Adipose tissue (tissue), 3 donors: Measurements from ENCODE around the gene BECN2. TPM values are rescaled to one million over a fixed set of nuclear protein-coding genes. Genes with fewer than 3 reads are reported as not detected.
"Not testable (repeated sequence)": the region's sequence is repeated elsewhere in the genome, so short reads cannot be mapped to it uniquely, and the experiment has no call there.

ENCODE experiments used
- H3K27ac ChIP-seq: one replicate; pipeline ENCODE4 v1.5.1; 2013; ENCODE audit warnings: low read depth, low read length
- WGBS, 3 donors: extraction: QIAGEN DNeasy Blood & Tissue Kit; methylation state at CpG; one replicate each; pipeline ENCODE4 v1.1.7; 2013; 5-methylcytosine and 5-hydroxymethylcytosine counted together
- polyA plus RNA-seq, 3 donors: library from polyadenylated mRNA; stranded (reverse); fragments of 200-250 nt; gene quantifications; one replicate each; pipeline ENCODE4 v1.2.3, GENCODE V29; 2013
- donor health status: healthy with polysubstance abuse.
- donor health status: Bipolar disorder and iron deficiency.
- donor health status: healthy.

Gene BECN2
- polyA plus RNA-seq, 3 donors, result not detected

- 42 to 70% (median 45%) methylated on average over 4 of the region's 4 CpGs for WGBS, 3 donors
- no peak overlapping the region for H3K27ac ChIP-seq
These were observed 11.0 kb downstream of the BECN2 start for GRCh38 chr1:241968611-241969010.

GRCh38 chr1:241972703-241973369, 15.3 kb downstream of the BECN2 start:
- 45 to 67% (median 65%) methylated on average over 6 of the region's 6 CpGs for WGBS, 3 donors
- H3K27ac ChIP-seq, result no peak overlapping the region

- 67 to 68% (median 68%) methylated on average over 6 of the region's 6 CpGs for WGBS, 3 donors
- no peak overlapping the region for H3K27ac ChIP-seq
These were observed 18.7 kb downstream of the BECN2 start for GRCh38 chr1:241976229-241976628.

DNA sequence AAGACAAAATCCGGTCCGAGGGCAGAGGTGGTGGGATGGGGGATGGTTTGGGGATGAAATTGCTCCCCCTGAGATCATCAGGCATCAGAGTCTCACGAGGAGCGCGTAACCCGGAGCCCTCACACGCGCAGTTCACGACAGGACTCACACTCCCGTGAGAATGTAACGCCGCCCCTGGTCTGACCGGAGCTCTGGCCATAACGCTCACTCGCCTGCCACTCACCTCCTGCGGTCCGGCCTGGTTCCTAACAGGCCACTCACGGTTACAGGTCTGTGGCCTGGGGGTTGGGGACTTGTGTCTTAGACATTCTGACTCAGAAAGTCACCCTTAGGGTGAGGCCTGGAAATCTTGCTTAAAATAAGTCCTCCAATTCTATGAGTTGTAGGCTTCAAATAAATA, 21.5 kb downstream of the BECN2 start:
- H3K27ac ChIP-seq, result no peak overlapping the region
- 92 to 94% (median 93%) methylated on average over 18 of the region's 18 CpGs for WGBS, 3 donors

- WGBS, 3 donors, result 80 to 94% (median 81%) methylated on average over 1 of the region's 1 CpG
- H3K27ac ChIP-seq, result no peak overlapping the region
These were observed 22.4 kb downstream of the BECN2 start for GRCh38 chr1:241979926-241980325.

- H3K27ac ChIP-seq, result no peak overlapping the region
- 65 to 78% (median 78%) methylated on average over 10 of the region's 10 CpGs for WGBS, 3 donors
These were observed 28.2 kb downstream of the BECN2 start for GRCh38 chr1:241985787-241986186.

DNA sequence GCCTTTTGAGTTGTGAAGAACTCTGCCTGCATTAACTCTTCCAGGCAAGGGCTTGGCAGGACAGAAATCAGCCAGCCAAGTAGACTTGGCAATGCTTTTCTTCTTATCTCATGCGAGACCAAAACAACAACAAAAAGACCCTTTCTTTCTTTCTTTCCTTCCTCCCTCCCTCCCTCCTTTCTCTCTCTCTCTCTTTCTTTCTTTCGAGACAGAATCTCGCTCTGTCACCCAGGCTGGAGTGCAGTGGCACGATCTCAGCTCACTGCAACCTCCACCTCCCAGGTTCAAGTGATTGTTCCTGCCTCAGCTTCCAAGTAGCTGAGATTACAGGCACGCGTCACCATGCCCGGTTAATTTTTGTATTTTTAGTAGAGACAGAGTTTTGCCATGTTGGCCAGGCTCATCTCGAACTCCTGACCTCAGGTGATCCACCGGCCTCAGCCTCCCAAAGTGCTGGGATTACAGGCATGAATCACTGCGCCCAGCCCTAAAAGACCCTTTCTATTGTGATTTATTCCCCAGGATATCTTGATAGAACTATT, 30.9 kb downstream of the BECN2 start:
- WGBS, 3 donors, result 61 to 77% (median 68%) methylated on average over 10 of the region's 10 CpGs
- not testable (repeated sequence) for H3K27ac ChIP-seq

GRCh38 chr1:241990040-241990439, 32.5 kb downstream of the BECN2 start:
- WGBS, 3 donors, result 52 to 64% (median 57%) methylated on average over 10 of the region's 10 CpGs

GRCh38 chr1:241992734-241993133, 35.2 kb downstream of the BECN2 start:
- WGBS, 3 donors, result 86 to 94% (median 89%) methylated on average over 5 of the region's 5 CpGs
- no peak overlapping the region for H3K27ac ChIP-seq

More at GRCh38 chr1:241990040-241990439, 32.5 kb downstream of the BECN2 start:
- H3K27ac ChIP-seq, result no peak overlapping the region

DNA sequence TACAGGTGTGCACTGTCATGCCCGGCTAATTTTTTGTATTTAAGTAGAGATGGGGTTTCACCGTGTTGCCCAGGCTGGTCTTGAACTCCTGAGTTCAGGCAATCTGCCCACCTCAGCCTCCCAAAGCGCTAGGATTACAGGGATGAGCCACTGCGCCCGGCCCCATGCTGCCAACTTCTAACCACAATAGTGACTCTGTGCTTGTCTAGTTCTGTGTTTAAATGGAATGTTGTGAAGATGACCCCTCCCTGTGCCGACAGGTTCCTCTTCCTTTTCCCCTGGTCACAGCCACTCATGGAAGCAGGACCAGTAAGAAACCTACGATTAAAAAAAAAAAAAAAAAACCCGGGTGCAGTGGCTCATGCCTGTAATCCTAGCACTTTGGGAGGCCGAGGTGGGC, 36.6 kb downstream of the BECN2 start:
- WGBS, 3 donors, result 80 to 90% (median 87%) methylated on average over 7 to 9 of the region's 9 CpGs
- H3K27ac ChIP-seq, result no peak overlapping the region

DNA sequence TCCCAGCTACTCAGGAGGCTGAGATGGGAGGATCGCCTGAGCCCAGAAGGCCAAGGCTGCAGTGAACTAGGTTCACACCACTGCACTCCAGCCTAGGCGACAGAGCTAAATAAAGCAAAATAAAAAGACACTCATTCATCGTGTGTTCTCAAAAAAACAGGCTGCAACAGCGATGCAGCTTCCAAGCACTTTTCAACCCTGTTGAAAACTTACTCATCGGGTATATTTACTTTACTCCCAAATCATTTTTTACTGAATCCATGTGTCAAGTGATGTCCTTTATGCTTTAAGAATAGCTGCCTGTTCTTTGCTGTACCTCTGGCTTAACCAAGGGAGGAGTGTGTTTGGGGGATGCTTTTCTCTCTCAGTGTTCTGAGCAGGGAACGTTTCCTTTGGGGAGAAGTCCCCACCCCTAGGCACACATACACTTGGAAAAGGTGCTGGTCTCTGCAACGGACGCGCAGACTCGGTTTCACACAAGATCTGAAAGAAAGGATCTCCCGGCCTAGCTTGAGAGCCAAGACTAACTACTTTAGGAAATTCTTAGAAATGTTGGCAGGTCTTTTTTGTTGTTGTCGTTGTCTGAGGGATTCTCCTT, 39.9 kb downstream of the BECN2 start:
- WGBS, 3 donors, result 73 to 82% (median 78%) methylated on average over 12 of the region's 12 CpGs
- H3K27ac ChIP-seq, result no peak overlapping the region

DNA sequence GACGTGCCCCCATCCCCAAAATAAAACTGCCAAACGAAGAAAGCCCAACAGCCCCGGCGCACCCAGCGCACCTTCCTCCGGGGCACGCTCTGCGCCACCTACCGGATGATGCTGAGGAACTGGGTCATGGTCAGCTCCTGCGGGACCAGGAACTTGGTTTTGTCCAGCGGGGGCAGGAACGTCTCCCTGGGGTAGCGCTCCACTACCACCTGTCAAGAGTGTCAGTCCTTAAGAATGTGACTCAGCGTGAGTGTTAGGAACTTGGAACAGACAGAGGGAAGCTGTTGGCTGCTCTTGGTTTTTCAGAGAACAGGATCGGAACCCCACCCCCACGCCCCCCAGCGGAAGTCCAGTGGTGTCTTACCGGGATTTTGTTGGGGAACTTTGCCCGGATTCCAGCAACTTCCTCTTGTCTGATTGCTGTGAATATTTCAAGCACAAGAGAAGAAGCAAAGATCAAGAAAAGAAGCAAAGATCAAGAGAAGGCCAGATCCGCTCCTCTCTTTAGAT, 40.9 kb downstream of the BECN2 start:
- no peak overlapping the region for H3K27ac ChIP-seq
- WGBS, 3 donors, result 5 to 9% (median 9%) methylated on average over 20 of the region's 20 CpGs

DNA sequence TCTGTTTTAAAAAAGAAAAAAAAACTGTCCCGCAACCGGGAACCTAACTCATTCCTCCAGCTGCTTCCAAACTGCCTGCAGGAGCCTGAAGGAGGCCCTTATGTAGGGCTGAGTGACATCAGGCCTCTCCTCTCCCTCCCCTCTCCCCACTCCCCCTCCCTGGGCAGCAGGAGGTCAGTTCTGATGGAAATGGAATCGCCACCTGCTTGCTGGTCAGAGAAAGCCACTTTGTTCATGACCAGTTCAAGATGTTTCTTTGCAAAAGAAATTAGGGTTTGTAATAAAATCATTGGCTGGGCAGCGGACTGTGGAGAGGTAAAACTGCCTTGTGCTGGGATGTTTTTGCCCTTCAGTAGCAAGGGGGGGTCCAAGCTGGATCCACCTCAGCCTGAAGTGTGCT, 41.5 kb downstream of the BECN2 start, which contains the start of gene MAP1LC3C:
Gene MAP1LC3C (minus strand): TSS at position 73 of the 400 bp plus-strand sequence. CDS start 90 bp downstream, outside the sequence.
- no peak within 1 kb of the TSS for H3K27ac ChIP-seq
- 30 to 45% (median 41%) methylated on average over 4 of the region's 4 CpGs for WGBS, 3 donors

- H3K27ac ChIP-seq, result no peak overlapping the region
- WGBS, 3 donors, result 83 to 93% (median 90%) methylated on average over 7 of the region's 7 CpGs
These were observed 42.9 kb downstream of the BECN2 start for GRCh38 chr1:242000434-242000833.

DNA sequence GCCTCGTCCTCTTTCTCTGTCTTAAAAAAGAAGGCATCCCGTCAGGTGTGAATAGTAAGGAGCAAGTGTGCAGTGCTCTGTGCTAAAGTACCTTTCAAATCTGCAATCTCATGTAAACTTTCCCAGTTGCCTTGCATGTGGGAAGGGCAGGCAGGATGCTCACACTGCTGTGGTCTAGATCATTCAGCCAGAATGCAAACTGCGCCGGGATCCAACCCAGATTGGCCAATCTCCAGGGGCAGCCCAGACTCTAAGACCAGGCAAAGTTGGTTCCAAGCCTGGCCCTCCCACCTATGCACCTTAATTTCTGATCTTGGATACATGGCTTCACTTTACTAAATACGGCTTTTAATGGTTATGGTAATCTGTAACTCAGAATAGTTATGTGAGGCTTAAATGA, 44.5 kb downstream of the BECN2 start:
- 54 to 72% (median 68%) methylated on average over 5 of the region's 5 CpGs for WGBS, 3 donors
- H3K27ac ChIP-seq, result no peak overlapping the region

GRCh38 chr1:242002510-242002909, 44.9 kb downstream of the BECN2 start:
- H3K27ac ChIP-seq, result no peak overlapping the region
- 63 to 76% (median 67%) methylated on average over 4 of the region's 4 CpGs for WGBS, 3 donors

- 89% methylated on average over 5 of the region's 5 CpGs for whole genome bisulfite sequencing, 3 donors
- H3K27ac ChIP-seq, result no peak overlapping the region
These were observed 47.4 kb downstream of the BECN2 start for GRCh38 chr1:242004751-242005495.

DNA sequence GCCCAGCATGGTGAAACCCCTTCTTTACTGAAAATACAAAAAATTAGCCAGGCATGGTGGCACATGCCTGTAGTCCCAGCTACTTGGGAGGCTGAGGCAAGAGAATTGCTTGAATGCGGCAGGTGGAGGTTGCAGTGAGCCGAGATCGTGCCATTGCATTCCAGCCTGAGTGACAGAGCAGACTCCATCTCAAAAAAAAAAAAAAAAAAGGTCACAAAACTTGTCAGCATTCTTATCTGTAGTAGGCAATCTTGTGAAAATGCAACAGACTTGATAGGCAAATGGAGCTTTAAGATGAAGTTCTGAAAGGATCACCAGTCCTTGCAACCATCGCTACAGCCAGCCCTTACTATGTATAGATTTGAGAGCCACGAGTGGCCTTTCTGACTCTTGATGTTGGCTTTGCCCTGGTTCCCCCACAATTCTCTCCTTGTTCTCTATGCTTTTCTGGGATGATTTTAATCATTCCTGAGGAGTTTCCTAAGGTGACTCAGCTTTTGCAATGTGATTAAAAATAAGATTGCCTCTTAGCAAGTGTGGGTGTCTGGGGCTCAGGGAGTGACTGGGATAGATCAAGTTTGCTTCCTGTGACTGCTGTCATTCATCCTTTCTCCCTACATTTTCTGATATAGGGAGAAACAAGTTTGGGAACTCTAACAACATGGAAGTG, 48.4 kb downstream of the BECN2 start:
- no peak overlapping the region for H3K27ac ChIP-seq
- WGBS, 3 donors, result 71 to 86% (median 83%) methylated on average over 5 of the region's 5 CpGs
